ENCODE data around the gene CYP26C1.

GRCh38 chr10:93023013-93023650 lies 37.5 kb upstream of the CYP26C1 start:
- TF ChIP-seq EP300 (IDR thresholded peaks at IDR 0.05; ENCODE audit: borderline replicate concordance) (no peak), CREB1 (IDR thresholded peaks at IDR 0.05; ENCODE audit: low read depth) (no peak), TCF12 (IDR thresholded peaks at IDR 0.05; ENCODE audit: low read depth) (no peak), EGR1 (IDR thresholded peaks at IDR 0.05) (no peak), YY1 (IDR thresholded peaks at IDR 0.05; ENCODE audit: low read depth) (no peak), TAF1 (IDR thresholded peaks at IDR 0.05; ENCODE audit: low read depth) (no peak), RAD21 (IDR thresholded peaks at IDR 0.05; ENCODE audit: low read depth) (no peak), FOXM1 (IDR thresholded peaks at IDR 0.05; ENCODE audit: borderline replicate concordance, low read depth) (no peak), REST (IDR thresholded peaks at IDR 0.05; ENCODE audit: low read depth) (no peak), USF1 (IDR thresholded peaks at IDR 0.05) (no peak), MAX (IDR thresholded peaks at IDR 0.05) (no peak)

Data from Ishikawa (cell line).